Smooth muscle cell (in vitro differentiated cells): Measurements from ENCODE around the gene JUND. TPM values are rescaled to one million over a fixed set of nuclear protein-coding genes. Genes with fewer than 3 reads are reported as not detected.

Experiments used
- DNase-seq: peaks from one replicate; lab custom pipeline; 2025; ENCODE audit not compliant: unreplicated experiment; lab: John Stamatoyannopoulos, UW
- H2AFZ ChIP-seq: fragments of 200-600 bp; sonication (generic); 2 replicates; pipeline ENCODE4 v1.6.0; 2016; ENCODE audit warnings: antibody characterized with exemption, low read depth, mild to moderate bottlenecking
- H3F3A ChIP-seq: fragments of 200-600 bp; sonication (generic); 2 replicates; pipeline ENCODE4 v1.6.0; 2017; ENCODE audit warnings: antibody characterized with exemption, low read depth
- H3K27ac ChIP-seq: fragments of 200-600 bp; sonication (generic); 2 replicates; pipeline ENCODE4 v1.5.1; 2016; ENCODE audit warnings: low read depth, mild to moderate bottlenecking
- H3K27me3 ChIP-seq: fragments of 200-600 bp; sonication (generic); 2 replicates; pipeline ENCODE4 v1.6.1; 2016; ENCODE audit warnings: low read depth, mild to moderate bottlenecking
- H3K36me3 ChIP-seq: fragments of 200-600 bp; sonication (generic); 2 replicates; pipeline ENCODE4 v1.5.1; 2016; ENCODE audit warnings: low read depth
- H3K4me1 ChIP-seq: fragments of 200-600 bp; sonication (generic); 2 replicates; pipeline ENCODE4 v1.5.1; 2016; ENCODE audit warnings: low read depth
- H3K4me2 ChIP-seq: fragments of 200-600 bp; sonication (generic); 2 replicates; pipeline ENCODE4 v1.6.0; 2016; ENCODE audit warnings: mild to moderate bottlenecking
- H3K4me3 ChIP-seq: fragments of 200-600 bp; sonication (generic); 2 replicates; pipeline ENCODE4 v1.5.1; 2016; ENCODE audit warnings: mild to moderate bottlenecking
- H3K79me2 ChIP-seq: fragments of 200-600 bp; sonication (generic); 2 replicates; pipeline ENCODE4 v1.6.0; 2016; ENCODE audit warnings: low read depth, mild to moderate bottlenecking
- H3K9ac ChIP-seq: fragments of 200-600 bp; sonication (generic); 2 replicates; pipeline ENCODE4 v1.6.0; 2016; ENCODE audit warnings: low read depth
- H3K9me3 ChIP-seq: fragments of 200-600 bp; sonication (generic); replicated peaks from 2 replicates; pipeline ENCODE4 v1.5.1; 2016; ENCODE audit warnings: low read depth
- H4K20me1 ChIP-seq: fragments of 200-600 bp; sonication (generic); 2 replicates; pipeline ENCODE4 v1.6.0; 2016; ENCODE audit warnings: low read depth
- WGBS: methylation state at CpG from one replicate; pipeline ENCODE4 v1.1.7; 2016; ENCODE audit warnings: low lambda C conversion rate; 5-methylcytosine and 5-hydroxymethylcytosine counted together
- polyA plus RNA-seq: library from polyadenylated mRNA; unstranded; fragments of >200 nt; fragmentation: Nextera tagmentation; extraction: Ambion mirVana; gene quantifications from 2 replicates; pipeline ENCODE4 v1.2.1, GENCODE V29; 2016
- total RNA-seq: library from RNA; depleted of rRNA; stranded (reverse); fragments of >200 nt; gene quantifications from 2 replicates; pipeline ENCODE4 v1.2.3, GENCODE V29; 2014
- TF ChIP-seq, protein P1 (sequence below): fragments of 200-600 bp; sonication (generic); IDR thresholded peaks from 2 replicates; pipeline ENCODE4 v1.5.1; 2017; ENCODE audit warnings: borderline replicate concordance, mild to moderate bottlenecking, antibody characterized with exemption; ENCODE audit not compliant: insufficient read depth, poor library complexity, severe bottlenecking

Gene JUND
- total and polyA plus RNA-seq, 2 experiments from 2014 or later: 164 to 464 TPM

DNA sequence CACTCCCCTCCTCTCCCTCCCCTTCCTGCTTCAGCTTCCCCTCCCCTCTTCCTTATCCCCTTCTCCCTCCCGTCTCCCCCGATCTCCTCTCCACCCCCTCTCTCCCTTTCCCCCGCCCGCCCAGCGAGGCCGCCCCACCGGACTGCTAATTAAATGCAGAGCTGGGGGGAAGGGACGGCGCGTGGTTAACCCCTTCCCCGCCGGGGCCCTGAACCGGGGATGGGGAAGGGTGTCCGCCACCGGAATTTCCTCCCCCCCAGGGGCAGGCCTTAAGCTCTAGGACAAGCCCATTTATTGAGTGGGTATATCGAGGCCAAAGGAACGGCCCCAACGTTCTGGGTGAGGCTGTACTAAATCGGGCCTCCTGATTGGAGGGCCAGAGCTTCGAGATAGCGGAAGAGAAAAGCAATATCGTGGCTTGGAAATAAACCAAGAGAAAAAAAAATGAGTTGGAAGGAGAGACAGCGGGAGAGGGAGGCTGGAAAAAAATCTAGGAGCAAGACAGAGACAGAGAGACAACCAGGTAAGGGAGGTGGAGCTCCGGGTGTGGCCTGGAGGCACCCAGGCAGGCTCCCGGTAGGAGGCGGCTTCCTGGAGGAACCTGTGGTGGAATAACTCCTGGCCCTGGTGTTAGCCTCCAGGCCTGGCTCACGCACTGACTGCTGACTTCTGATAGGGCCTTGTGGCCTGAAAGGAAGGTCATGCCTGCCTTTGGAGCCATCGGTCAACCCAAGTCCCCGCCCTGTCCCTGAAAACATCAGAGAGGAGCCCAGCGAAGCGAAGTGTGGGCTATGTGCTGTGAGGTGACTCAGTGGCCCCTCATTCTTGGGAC, 11.6 kb upstream of the JUND start:
- Histone ChIP-seq H3K4me2 (peak overlapping the region; percentile 87), H3K4me3 (peak overlapping the region; percentile 61), H3F3A (peaks cover 18% of the 10 kb centered on the region), H3K9ac (peak overlapping the region; percentile 97), H3K79me2 (no peaks in the 10 kb centered on the region), H3K4me1 (peaks cover 10% of the 10 kb centered on the region), H3K27ac (peak overlapping the region; percentile 98), H4K20me1 (no peaks in the 10 kb centered on the region), H2AFZ (no peak overlapping the region), H3K36me3 (no peaks in the 10 kb centered on the region), H3K9me3 (no peaks in the 10 kb centered on the region), H3K27me3 (no peaks in the 10 kb centered on the region)
- TF ChIP-seq, protein P1, sequence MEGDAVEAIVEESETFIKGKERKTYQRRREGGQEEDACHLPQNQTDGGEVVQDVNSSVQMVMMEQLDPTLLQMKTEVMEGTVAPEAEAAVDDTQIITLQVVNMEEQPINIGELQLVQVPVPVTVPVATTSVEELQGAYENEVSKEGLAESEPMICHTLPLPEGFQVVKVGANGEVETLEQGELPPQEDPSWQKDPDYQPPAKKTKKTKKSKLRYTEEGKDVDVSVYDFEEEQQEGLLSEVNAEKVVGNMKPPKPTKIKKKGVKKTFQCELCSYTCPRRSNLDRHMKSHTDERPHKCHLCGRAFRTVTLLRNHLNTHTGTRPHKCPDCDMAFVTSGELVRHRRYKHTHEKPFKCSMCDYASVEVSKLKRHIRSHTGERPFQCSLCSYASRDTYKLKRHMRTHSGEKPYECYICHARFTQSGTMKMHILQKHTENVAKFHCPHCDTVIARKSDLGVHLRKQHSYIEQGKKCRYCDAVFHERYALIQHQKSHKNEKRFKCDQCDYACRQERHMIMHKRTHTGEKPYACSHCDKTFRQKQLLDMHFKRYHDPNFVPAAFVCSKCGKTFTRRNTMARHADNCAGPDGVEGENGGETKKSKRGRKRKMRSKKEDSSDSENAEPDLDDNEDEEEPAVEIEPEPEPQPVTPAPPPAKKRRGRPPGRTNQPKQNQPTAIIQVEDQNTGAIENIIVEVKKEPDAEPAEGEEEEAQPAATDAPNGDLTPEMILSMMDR: no peak
- peak; percentile 47 for DNase-seq
- WGBS: 8% methylated on average over 22 of the region's 31 CpGs

- TF ChIP-seq, protein P1: no peak
- H3K79me2 ChIP-seq: no peaks in the 10 kb centered on the region
- no peaks in the 10 kb centered on the region for H3K27me3 ChIP-seq
- no peaks in the 10 kb centered on the region for H4K20me1 ChIP-seq
- 0% methylated on average over 14 of the region's 20 CpGs for WGBS
- DNase-seq: no peak
- peak overlapping the region; percentile 61 for H3K4me3 ChIP-seq
- peaks cover 13% of the 10 kb centered on the region for H3K4me1 ChIP-seq
- no peaks in the 10 kb centered on the region for H3K9me3 ChIP-seq
- H3K4me2 ChIP-seq: peak overlapping the region; percentile 87
- H3K36me3 ChIP-seq: no peaks in the 10 kb centered on the region
- H3K27ac ChIP-seq: peak overlapping the region; percentile 98
- H2AFZ ChIP-seq: no peak overlapping the region
- peak overlapping the region; percentile 97 for H3K9ac ChIP-seq
- H3F3A ChIP-seq: peaks cover 18% of the 10 kb centered on the region
Observed at GRCh38 chr19:18292462-18292809, 11.0 kb upstream of the JUND start.

DNA sequence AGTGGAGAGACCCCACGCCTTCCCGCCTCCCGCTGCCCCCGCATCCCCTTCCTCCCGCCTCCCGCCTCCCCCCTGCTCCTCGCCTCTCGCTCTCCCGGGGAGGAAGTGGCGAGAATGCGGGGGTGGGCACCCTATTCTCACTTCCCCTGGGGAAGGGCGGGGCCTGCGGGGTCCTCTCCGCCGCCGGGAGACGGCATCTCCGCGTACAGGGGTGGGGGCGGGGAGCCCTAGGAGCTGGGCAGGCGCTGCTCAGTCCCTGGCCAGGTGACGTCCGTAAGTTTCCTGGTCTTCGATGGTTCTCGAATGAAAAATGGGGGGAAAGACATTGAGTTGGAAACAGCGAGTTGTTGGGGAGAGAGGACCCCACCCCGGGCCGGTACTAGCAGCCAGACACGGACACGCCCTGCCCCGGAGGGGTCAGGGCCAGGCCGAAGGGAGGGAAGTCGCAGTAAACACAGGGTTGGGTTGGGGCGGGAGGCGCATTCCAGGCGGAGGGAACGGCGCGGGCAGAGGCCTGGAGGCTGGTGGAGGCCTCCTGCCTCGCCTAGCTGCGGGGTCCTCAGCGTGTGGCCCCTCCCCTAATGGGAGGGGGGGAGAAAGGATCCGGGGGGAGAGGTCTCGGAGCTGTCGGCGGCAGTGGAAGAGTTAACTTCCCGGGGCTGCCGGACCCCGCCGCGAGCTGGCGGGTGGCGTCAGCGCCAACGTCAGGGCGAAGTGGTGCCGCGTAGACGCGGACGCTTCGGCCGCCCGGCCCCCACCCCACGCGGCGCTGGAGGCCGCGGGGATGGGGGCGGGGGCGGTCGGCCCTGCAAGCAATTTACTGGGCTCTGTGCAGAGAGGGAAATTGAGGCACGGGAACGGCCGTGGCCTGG, 10.4 kb upstream of the JUND start:
- peak overlapping the region; percentile 61 for H2AFZ ChIP-seq
- H3K9me3 ChIP-seq: no peaks in the 10 kb centered on the region
- TF ChIP-seq, protein P1: no peak
- H3K36me3 ChIP-seq: no peaks in the 10 kb centered on the region
- peak overlapping the region; percentile 61 for H3K4me3 ChIP-seq
- 2% methylated on average over 28 of the region's 75 CpGs for WGBS
- peaks cover 20% of the 10 kb centered on the region for H3F3A ChIP-seq
- H3K27me3 ChIP-seq: no peaks in the 10 kb centered on the region
- peak; percentile 89 for DNase-seq
- H3K9ac ChIP-seq: peak overlapping the region; percentile 97
- H4K20me1 ChIP-seq: no peaks in the 10 kb centered on the region
- peak overlapping the region; percentile 87 for H3K4me2 ChIP-seq
- H3K27ac ChIP-seq: peak overlapping the region; percentile 98
- peaks cover 17% of the 10 kb centered on the region for H3K4me1 ChIP-seq
- H3K79me2 ChIP-seq: no peaks in the 10 kb centered on the region
